Stimulated activated CD8-positive, alpha-beta memory T cell treated with anti-CD3 and anti-CD28 coated beads, Interleukin-2, amount 100 ng/mL, for 1 hour (primary cell): ENCODE data around the gene ITGA11.
"Not testable (repeated sequence)": the region's sequence is repeated elsewhere in the genome, so short reads cannot be mapped to it uniquely, and the experiment has no call there.

Experiments
- DNase-seq, 2 donors: peaks; one replicate each; pipeline ENCODE4 v3.0.0-alpha.2; 2020; ENCODE audit warnings: low read depth in 2 of 2

Gene ITGA11

DNA sequence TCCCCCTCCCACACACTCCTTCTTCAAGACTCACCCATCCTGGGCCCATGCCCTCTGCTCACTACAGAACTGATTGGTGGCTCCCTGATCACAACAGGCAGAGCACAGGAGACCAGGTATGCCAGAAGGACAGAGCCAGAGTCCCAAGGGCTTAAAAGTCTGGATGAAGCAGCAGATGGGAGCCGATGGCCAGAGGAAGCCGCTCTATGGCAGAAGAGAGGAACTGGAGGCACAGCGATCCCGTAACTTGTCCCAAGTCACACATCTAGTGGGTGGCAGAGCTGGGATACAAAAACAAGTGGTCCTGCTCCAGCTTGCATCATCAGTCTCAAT lies 20.7 kb downstream of the ITGA11 start:
- no peak for DNase-seq

DNA sequence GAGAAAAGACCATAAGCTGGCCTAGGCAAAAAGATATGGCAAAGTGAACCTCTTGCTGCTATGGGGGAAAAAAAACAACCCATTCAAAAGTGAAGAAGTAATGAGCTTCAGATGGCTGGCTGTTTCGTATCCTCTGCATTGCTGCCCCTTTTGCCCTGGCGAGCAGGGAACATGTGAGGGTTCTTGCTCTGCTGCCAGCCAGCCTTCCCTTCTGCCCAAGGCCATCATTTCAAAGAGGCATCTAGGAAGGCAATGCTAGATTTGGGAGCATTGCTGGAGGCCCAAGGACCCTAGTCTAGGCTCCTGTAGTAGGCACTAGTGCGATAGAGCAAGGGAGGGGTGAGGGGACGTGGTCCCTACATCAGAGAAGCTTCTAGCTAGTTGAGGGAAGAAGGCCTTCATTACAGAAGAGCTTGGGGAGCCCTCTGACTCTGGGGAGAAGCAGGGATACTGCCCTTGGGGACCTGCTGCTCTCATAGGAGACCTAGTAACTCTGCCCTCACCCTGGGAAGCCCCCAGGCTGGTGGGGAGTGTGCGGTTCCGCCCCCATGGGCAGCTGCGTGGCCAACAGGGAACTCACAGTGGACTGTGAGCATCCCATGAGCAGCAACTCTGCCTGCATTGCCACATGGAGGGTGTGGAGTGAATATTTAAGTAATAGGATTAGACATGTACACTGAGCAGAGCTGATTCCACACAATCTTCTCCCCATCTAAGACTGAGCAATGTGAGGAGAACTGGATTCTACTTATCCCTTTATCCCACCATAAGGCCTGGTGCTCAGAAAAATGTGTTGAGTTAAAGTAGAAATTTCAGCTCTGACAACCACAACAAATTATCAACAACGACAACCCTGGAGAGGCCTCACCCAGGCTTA lies 21.3 kb downstream of the ITGA11 start:
- no peak for DNase-seq

DNA sequence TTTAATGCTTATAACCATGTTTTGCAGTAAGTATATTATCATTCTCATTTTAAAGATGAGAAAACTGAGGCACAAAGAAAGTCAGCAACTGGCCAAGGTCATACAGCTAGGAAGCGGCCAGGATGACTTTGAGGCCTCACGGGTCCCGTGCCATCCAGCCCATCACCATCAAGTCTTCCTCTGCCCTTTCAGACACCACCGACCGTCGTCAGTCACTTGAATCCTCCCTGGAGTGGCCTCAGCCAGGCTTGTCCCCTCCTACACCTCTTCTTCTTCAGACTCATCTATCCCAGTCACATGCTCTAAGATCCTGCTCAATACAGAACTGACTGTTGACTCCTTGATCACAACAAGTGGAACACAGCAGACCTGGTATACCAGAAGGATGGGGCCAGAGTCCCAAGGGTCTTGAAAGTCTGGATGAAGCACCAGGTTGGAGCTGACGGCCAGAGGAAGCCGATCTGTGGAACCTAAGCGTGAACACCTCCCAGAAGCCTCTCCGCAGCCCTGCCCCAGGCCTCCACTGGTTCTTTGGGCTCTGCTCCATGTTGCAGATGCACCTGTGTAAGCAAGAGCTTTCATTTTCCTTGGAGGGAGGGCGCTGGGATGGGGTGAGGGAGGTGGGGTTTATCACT lies 22.1 kb downstream of the ITGA11 start:
- no peak for DNase-seq

DNA sequence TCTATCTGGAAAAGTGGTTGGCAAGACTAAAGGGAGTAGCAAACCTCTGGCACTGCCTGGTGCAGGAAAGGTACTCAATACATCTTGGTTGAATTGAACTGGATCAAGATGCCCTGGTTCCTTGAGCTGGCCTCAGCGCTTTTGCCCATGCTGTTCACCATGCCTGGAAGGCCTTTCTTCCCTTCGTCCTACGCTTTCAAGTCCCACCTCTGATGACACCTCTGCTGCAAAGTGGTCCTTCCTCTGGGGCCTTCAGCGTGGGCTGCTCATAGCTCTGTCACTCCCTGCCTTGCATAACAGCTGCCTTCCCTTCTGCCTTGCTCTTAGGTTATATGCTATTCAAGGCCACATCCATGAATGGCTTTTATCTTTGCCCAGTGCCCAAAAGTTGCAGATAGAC lies 23.0 kb downstream of the ITGA11 start:
- no peak for DNase-seq

DNA sequence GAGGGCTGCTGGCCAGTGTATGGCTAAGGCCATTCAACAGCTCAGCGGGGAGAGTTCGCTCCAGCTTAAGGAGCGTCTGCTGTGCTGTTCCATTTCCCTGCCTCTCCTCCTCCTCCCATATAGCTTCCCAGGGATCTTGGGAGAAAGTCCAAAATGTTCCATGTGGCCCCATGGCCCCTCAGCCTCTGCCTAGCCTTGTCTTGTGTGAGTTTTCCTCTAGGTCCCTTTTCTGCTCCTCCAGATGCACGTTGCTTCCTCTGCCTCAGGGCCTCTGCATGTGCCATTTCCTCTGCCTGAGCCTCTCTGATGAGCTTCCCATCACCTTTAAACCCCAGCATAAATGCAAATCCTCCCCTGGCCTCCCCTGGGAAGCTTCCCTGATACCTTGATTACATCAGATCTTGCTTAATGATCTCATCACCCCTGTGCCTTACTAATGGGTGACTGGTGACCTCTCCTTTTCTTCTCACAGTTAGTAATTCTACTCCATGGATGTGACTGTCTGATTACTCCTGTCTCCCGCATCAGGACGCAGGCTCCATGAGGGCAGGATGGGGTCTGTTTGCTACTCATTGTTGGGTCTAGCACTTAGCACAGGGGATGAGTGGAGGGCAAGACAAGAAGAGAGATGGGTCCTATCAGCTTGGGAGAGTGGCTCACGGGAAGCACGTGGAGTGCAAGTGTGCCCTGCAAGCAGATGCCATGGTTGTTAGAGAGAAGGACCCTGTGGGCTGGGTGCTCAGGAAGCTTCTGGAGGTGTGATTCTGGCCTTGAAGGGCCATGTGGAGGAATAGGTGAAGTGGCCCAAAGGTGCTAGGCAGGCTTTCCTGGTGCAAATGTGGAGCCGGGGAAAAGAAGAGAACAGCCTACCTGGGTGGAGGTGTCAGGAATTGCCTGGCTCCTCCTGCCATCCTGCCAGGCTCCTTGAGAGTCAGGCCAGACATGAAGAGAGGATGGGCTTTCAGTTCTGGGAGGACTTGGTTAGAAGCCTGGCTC lies 23.8 kb downstream of the ITGA11 start:
- DNase-seq, result no peak

DNA sequence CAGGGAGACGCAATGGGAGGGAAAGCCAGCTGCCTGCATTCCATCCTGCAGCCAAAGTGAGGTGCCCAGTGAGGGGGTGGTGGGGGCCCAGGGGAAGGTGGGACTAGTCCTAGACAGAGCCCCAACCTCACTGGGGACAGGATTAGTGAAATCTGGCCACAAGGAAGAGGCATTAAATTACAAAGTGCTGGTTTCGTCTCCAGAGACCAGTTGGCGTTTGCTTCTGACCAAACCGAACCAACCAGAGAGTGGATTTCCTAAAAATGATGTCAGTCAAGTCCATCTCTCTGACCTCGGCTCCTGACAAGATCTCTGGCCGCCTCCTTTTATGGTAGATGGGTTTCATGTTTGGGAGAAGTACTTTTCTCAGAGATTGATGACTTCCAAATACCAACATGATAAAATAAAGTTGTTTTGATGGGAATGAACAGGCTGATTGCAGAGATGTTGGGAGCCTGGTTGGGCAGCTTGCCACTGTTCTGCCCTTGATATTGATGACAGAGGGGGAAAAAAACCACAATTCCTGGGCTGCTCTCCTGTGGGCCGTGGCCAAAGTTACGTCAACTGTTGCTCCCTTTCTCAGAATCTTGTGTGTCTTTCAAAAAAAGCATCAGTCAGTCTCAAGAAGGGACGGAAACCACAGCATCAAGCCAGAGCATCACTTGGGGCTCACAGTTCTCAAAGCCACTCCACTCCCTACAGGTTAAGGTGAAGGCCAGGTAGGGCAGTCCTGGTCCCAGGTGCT lies 24.6 kb downstream of the ITGA11 start:
- DNase-seq, result no peak

DNA sequence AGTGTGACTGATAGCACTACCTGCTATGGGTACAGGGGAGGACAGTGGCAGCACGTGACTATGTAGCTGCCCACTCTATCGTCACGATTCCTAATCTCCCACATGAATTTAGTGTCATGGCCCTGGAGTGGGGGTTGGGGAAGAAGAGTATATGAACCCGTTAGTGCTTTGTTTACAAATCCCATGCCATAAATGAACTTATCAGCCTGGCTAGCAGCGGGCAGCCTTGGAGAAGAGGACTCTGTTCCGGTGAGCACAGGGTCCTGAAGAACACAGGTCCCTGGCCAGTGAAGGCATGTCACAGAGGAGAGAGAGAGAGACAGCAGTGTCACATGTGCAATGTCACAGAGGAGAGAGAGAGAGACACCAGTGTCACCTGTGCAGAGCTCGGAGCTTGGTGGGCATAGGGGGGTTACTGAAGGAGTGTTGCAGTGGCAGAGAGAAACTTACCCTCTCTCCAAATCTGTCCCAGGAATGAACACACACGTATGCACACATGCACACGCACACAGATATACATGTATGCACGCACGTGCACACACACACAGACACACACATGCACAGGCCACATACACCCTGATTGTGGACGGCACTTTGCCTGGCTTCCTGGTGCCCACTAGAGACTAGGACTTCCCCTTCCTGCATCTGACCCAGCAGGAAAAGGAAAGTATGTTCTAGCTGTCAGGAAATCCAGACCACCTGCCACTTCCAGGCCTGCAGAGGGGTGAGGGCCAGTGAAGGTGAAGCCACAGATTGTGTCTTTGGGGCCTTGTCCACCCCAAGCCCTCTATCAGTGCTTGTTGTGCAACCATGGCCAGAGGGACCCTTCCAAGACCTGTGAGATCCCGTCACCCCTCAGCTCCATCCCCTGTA lies 26.3 kb downstream of the ITGA11 start:
- no peak for DNase-seq

DNA sequence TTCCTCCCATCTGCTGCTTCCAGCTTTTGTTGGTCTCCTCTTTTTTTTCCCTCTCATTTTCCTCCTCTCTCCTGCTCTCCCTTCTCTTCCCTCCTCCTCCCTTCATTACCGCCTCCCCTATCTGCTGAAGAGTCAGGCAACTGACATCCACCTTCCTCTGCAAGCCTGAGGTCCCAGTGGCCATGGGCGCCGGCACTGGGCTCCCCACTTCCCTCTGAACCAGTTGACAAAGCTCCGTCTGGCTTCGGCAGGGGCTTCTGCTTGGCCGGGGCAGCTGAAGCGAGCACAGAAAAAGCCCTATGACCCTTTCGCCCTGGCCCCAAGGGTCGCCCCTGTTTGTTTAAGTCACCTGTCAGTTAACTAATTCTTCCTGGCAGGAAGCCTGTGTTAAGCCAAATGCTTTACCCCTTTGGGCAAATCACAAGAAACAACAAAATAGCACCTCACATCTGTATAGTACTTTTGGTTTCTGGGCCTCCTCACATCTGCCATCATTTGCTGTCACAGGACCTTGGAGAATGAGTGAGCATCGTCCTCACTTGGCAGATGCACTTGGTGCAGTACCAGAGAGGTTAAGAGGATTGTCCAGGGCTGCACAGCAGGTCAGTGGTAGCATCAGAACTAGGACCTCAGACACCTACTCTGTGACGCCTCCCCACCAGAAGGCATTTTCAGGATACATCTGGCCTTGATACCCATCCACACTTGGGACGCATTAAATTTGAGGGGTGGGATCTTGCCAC lies 27.7 kb downstream of the ITGA11 start:
- no peak for DNase-seq

DNA sequence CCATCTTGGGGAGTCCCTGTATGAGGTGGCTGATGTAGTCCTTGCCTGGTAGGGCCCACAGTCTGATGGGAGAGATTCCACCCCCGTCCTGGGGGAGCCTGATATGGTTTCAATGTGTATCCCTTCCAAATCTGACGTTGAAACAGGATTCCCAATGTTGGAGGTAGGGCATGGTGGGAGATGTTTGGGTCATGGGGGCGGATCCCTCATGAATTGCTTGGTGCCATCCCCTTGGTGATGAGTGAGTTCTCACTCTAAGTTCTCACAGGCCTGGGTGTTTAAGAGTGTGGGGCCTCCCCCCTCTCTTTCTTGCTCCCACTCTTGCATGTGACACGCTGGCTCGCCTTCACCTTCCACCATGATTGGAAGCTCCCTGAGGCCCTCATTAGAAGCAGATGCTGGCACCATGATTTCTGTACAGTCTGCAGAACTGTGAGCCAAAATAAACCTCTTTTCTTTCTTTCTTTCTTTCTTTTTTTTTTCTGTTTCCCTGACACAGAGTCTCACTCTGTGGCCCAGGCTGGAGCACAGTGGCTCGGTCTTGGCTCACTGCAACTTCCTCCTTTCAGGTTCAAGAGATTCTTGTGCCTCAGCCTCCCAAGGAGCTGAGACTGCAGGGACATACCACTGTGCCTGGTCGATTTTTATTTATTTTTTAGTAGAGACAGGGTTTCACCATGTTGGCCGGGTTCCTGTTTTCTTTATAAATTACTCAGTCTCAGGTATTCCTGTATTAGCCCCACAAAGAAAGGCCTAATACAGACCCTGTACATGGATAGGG lies 28.6 kb downstream of the ITGA11 start:
- no peak for DNase-seq

DNA sequence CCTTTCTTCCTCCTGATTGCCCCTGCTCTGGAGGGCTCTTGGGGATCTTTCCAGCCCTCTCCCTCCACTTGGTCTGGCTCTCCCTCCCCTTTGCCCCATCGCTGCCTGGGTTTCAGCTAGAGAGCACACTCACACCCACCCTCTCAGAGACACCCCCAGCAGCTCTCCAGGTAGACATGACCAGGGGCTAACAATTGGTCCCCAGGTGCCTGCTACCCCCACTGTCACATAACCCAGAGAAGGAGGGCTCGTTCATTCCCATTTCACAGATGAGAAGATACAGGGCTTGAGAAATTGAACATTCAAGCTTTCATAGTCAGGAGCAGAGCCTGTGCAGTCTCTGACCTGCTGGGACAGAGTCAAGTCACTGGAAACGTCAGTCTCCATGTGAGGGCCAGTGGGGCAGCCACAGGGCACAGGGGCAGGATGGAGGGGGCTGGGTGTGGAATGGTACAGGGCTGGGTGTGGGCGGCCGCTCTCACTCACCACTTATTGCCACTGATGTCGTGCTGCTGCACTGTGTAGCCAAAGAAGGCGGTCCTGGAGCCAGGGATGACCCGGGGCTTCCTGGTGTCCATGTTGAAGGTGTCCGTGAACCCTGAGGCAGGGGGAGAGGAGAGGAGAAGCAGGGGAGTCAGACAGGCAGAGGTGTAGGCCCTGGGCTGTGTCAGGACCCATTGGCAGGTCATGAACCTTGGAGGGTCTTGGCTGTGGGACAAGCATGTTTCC lies 29.4 kb downstream of the ITGA11 start:
- DNase-seq, result no peak

DNA sequence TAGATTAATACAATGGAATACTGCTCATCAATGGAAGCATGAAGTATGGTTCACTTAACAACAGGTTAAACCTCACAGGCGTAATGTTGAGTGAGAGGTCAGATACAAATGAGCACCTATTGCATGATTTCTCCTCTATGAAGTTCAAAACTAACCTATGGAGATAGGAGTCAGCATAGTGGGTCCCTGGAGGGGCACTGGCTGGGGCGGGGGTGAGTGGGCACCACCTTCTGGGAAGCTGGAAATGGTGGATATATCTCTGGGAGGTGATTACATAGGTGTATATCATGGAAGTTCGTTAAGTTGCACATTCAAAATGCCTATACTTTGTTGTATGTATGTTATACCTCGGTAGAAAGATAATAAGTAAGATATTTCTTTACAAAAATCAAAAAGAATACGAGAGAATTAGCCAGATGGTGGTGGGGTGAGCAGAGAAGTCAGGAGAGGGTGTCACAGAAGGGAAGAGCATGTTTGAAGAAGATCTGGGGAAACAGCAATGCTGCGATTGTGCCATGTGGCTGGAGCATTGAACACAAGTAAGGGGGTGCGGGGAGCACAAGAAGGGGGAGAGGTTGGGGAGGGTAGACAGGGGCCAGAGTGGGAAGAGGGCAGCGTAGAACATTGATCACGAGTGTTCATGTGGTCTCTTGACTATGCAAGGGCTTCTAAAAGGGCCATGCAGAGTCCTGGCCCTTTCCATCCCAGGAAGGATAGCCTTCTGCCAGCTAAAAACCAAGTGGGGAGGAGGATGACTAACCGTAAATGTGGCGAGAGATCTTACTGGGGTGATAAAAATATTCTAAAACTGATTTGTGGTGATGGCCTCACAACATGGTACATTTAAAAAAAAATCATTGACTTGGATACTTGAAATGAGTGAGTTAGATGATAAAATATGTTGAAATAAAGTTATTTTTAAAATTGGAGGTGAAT lies 30.2 kb downstream of the ITGA11 start:
- DNase-seq, result no peak

DNA sequence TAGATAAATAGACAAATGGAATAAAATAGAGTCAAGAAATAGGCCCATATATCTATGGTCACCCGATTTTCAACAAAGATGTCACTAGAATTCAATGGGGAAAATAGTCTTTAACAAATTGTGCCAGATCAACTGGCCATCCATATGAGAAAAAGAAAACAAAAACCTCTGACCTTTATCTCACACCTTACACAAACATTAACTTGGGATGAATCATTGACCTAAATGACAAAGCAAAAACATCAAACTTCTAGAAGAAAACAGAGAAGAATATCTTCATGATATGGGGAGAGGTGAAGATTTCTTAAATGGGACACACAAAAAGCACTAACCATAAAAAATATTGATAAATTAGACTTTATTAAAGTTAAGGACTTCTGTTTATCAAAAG lies 31.9 kb downstream of the ITGA11 start:
- DNase-seq, result no peak

DNA sequence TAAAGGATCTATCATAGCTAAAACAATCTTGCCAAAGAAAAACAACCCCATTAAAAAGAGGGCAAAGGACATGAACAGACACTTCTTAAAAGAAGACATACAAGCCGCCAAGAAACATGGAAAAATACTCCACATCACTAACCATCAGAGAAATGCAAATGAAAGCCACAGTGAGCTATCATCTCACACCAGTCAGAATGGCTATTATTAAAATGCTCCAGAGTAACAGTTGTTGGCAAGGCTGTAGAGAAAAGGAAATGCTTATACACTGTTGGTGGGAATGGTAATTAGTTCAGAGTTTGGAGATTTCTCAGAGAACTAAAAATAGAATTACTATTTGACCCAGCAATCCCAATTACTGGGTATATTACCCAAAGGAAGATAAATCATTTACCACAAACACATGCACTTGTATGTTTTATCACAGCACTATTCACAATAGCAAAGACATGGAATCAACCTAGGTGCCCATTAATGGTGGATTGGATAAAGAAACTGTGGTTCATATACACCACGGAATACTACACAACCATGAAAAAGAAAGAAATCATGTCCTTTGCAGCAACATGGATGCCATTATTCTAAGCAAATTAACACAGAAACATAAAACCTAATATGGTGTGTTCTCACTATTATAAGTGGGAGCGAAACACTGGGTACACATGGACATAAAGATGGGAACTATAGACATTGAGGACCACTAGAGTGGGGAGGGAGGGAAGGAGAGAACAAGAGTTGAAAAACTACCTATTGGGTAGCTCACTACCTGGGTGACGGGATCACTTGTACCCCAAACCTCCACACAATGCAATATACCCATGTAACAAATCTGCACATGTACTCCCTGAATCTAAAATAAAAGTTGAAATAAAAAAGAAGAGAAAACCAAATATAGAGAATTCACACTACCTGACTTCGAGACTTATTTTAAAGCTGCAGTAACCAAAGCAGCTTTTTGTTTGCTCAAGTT lies 32.6 kb downstream of the ITGA11 start:
- DNase-seq, result no peak

DNA sequence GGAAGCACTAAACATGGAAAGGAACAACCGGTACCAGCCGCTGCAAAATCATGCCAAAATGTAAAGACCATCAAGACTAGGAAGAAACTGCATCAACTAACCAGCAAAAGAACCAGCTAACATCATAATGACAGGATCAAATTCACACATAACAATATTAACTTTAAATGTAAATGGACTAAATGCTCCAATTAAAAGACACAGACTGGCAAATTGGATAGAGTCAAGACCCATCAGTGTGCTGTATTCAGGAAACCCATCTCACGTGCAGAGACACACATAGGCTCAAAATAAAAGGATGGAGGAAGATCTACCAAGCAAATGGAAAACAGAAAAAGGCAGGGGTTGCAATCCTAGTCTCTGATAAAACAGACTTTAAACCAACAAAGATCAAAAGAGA lies 34.0 kb downstream of the ITGA11 start:
- DNase-seq, result not testable (repeated sequence)

DNA sequence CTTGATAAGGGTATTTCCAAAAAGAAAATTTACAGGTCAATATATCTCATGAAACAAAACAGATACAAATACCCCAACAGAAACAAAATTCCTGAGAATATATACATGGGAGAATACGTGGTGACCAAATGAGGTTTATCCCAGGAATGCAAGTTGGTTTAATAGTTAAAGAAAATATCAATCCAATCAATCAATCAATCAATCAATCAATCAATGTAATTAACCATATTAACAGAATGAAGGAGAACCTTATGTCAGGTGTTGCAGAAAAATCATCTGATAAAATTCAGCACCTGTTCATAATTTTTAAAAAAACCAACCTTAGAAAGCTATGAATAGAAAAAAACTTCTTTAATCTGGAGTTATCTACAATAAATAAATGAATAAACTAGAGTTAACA lies 35.9 kb downstream of the ITGA11 start:
- no peak for DNase-seq

DNA sequence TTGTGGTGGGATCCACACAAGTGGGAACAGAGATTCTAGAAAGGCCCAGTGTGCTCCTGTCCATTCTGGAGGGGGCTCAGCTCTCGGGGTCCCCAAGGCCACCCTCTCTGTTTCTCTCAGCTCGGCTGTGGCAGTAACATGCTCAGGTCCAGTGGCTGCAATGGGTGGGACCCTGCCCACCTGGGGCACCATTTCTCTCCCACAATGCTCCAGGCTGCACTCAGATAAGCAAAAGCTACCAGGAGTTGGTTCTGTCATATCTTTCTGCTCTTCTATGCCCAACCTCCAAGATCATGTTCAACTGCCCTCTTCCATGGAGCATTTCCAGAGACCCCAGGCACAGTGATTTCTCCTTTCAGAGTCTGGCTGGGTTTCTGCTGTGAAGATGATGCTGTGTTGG lies 40.8 kb downstream of the ITGA11 start:
- DNase-seq, result no peak
